Peyer's patch (tissue), 4 donors: ENCODE data around the gene NDUFS8. TPM values are rescaled to one million over a fixed set of nuclear protein-coding genes. Genes with fewer than 3 reads are reported as not detected.
A peak's percentile ranks its signal among the peaks of the same experiment; 100 is the strongest.

Source experiments
- DNase-seq, 3 donors: peaks; one replicate each; pipeline ENCODE4 v3.0.0-alpha.2; 2017 to 2019
- H3K27ac ChIP-seq, 4 donors: fragments of 200-600 bp; sonication (generic); one replicate each; pipeline ENCODE4 v1.5.1; 2016 to 2019
- H3K27me3 ChIP-seq, 2 donors: fragments of 200-600 bp; sonication (generic); one replicate each; pipeline ENCODE4 v1.5.1; 2019
- H3K36me3 ChIP-seq, 3 donors: fragments of 200-600 bp; sonication (generic); one replicate each; pipeline ENCODE4 v1.5.1; 2016 to 2019
- H3K4me1 ChIP-seq, 4 donors: fragments of 200-600 bp; sonication (generic); one replicate each; pipeline ENCODE4 v1.5.1; 2016 to 2019
- H3K4me3 ChIP-seq, 4 donors: fragments of 200-600 bp; sonication (generic); 1 replicate in 3 of 4; 2 replicates in 1 of 4; pipeline ENCODE4 v1.5.1; 2016 to 2019; ENCODE audit warnings: mild to moderate bottlenecking in 1 of 4
- H3K9me3 ChIP-seq, 4 donors: fragments of 200-600 bp; sonication (generic); one replicate each; pipeline ENCODE4 v1.5.1; 2016 to 2019; ENCODE audit warnings: mild to moderate bottlenecking in 1 of 4
- POLR2A ChIP-seq, 2 donors: fragments of 450-650 bp; IDR thresholded peaks; one replicate each; pipeline ENCODE4 v1.5.1; 2017; ENCODE audit warnings: antibody characterized with exemption in 2 of 2, mild to moderate bottlenecking in 2 of 2, moderate library complexity in 2 of 2
- total RNA-seq, 4 donors: library from RNA; depleted of rRNA; stranded (reverse); fragments of >200 nt; gene quantifications; one replicate each; pipeline ENCODE4 v1.1.0, GENCODE V29; 2016
- TF ChIP-seq, protein P1 (sequence below), 6 experiments: fragments of 450-650 bp in 4 of 6; fragments of 200-600 bp in 2 of 6; sonication (generic) in 1 of 6; IDR thresholded peaks; one replicate each; pipeline ENCODE4 v1.5.1; 2017 to 2019; ENCODE audit warnings: antibody characterized with exemption in 6 of 6, mild to moderate bottlenecking in 3 of 6, moderate library complexity in 1 of 6

NDUFS8 gene
- total RNA-seq, 4 donors from 2014 or later = 153 to 195 (median 162) TPM

DNA sequence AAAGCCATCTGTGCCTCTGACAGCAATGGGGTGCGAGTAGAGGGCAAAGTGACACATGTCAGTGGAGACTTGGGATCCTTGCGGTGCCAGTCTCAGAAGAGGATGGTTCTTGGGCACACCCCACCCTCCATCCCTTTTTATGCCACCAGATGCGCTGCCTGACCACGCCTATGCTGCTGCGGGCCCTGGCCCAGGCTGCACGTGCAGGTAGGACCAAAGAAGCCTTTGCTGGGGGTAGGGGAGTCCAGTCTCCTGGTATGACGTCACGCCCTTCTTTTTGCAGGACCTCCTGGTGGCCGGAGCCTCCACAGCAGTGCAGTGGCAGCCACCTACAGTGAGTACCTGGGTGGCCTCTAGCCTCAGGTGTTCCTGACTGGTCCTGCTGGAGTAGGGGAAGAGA is 1.5 kb downstream of the NDUFS8 start:
- Histone ChIP-seq H3K36me3 (peaks cover 0 to 27% (median 0%) of the 10 kb centered on the region in 3 donors), H3K4me1 (peaks cover 6 to 32% (median 12%) of the 10 kb centered on the region in 4 donors), H3K4me3 (peak overlapping the region in 1 of 4 donors; percentile 84), H3K27me3 (no peaks in the 10 kb centered on the region), H3K27ac (no peak overlapping the region), H3K9me3 (no peaks in the 10 kb centered on the region)
- DNase-seq = no peak
- TF ChIP-seq, protein P1, sequence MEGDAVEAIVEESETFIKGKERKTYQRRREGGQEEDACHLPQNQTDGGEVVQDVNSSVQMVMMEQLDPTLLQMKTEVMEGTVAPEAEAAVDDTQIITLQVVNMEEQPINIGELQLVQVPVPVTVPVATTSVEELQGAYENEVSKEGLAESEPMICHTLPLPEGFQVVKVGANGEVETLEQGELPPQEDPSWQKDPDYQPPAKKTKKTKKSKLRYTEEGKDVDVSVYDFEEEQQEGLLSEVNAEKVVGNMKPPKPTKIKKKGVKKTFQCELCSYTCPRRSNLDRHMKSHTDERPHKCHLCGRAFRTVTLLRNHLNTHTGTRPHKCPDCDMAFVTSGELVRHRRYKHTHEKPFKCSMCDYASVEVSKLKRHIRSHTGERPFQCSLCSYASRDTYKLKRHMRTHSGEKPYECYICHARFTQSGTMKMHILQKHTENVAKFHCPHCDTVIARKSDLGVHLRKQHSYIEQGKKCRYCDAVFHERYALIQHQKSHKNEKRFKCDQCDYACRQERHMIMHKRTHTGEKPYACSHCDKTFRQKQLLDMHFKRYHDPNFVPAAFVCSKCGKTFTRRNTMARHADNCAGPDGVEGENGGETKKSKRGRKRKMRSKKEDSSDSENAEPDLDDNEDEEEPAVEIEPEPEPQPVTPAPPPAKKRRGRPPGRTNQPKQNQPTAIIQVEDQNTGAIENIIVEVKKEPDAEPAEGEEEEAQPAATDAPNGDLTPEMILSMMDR (IDR thresholded peaks at IDR 0.05) = no peak
- TF ChIP-seq POLR2A (IDR thresholded peaks at IDR 0.05) = no peak

DNA sequence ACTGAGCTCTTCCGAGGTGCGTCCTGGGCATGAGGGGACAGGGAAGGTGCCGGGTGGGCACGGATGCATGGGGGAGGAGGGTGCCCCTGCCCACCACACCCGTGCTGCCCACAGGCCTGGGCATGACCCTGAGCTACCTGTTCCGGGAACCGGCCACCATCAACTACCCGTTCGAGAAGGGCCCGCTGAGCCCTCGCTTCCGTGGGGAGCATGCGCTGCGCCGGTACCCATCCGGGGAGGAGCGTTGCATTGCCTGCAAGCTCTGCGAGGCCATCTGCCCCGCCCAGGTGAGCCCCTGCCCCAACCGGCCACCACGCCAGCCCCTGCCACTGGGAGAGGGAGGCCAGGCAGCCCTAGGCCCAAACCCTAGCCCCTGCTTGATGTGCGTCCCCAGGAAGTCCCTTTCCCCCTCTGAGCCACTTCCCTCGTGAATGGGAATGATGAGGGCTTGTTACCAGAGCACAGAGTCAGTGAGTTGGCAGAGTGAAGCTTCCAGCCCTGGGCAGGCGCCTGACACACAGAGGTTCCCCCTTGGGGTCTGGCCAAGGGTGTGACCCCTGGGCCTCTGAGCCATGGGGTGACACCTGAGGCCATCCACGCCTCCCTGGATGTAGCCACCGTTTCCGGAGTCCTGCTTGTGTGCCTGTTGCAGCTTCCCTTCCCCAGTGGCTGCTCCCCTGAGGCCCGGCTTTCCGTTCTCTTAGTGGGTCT is 2.7 kb downstream of the NDUFS8 start:
- Histone ChIP-seq H3K4me1 (peaks cover 7 to 42% (median 19%) of the 10 kb centered on the region in 4 donors), H3K27ac (no peak overlapping the region), H3K27me3 (no peaks in the 10 kb centered on the region), H3K4me3 (no peak overlapping the region), H3K36me3 (peaks cover 0 to 22% (median 0%) of the 10 kb centered on the region in 3 donors), H3K9me3 (no peaks in the 10 kb centered on the region)
- TF ChIP-seq POLR2A (IDR thresholded peaks at IDR 0.05) = no peak
- TF ChIP-seq, protein P1 (IDR thresholded peaks at IDR 0.05) = no peak
- DNase-seq = no peak

DNA sequence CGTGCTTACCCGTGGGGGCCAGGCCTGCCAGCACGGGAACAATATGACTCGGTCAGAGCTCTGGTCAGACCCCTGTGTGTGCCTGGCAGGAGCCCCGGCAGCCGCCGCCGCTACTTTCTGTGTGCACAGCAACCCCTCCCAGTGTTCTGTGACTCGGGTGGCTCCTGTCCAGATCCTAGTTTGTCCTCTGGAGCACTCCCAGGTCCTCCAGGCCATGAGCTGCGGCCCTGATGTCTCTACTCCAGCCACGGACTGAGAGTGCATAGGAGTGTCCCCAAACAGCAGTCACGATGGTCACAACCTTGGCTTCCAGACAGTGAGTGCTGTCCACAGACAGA is 3.2 kb downstream of the NDUFS8 start:
- no peak overlapping the region for H3K27ac ChIP-seq
- no peak for DNase-seq
- TF ChIP-seq POLR2A (IDR thresholded peaks at IDR 0.05) = no peak
- TF ChIP-seq, protein P1 (IDR thresholded peaks at IDR 0.05) = no peak
- no peaks in the 10 kb centered on the region for H3K9me3 ChIP-seq
- H3K4me3 ChIP-seq = no peak overlapping the region
- peaks cover 0 to 22% (median 0%) of the 10 kb centered on the region in 3 donors for H3K36me3 ChIP-seq
- peaks cover 11 to 48% (median 24%) of the 10 kb centered on the region in 4 donors for H3K4me1 ChIP-seq
- no peaks in the 10 kb centered on the region for H3K27me3 ChIP-seq

DNA sequence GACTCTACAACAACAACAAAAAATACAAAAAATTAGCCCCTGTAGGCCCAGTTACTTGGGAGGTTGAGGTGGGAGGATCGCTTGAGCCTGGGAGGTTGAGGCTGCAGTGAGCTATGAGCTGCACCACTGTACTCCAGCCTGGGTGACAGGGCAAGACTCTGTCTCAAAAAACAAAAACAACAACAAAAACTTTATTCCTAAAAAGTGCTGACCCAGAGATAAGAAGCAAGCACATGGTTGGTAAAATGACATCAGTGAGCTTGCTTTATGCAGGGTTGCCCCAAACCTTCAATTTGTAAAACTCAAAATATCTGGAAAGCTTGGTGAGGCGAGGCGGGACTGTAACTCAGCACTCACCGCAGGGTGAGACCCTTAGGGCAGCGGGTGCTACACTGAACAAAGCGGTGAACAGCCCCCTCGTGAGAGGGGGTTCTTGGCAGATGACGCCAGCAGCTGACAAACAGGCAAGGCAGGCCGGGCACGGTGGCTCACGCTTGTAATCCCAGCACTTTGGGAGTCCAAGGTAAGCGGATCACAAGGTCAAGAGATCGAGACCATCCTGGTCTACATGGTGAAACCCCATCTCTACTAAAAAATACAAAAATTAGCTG is 4.9 kb downstream of the NDUFS8 start:
- Histone ChIP-seq H3K36me3 (peaks cover 0 to 22% (median 0%) of the 10 kb centered on the region in 3 donors), H3K9me3 (no peaks in the 10 kb centered on the region), H3K4me3 (no peak overlapping the region), H3K27me3 (no peaks in the 10 kb centered on the region), H3K27ac (no peak overlapping the region), H3K4me1 (peaks cover 11 to 51% (median 25%) of the 10 kb centered on the region in 4 donors)
- DNase-seq = no peak
- TF ChIP-seq, protein P1 (IDR thresholded peaks at IDR 0.05) = no peak
- TF ChIP-seq POLR2A (IDR thresholded peaks at IDR 0.05) = no peak

DNA sequence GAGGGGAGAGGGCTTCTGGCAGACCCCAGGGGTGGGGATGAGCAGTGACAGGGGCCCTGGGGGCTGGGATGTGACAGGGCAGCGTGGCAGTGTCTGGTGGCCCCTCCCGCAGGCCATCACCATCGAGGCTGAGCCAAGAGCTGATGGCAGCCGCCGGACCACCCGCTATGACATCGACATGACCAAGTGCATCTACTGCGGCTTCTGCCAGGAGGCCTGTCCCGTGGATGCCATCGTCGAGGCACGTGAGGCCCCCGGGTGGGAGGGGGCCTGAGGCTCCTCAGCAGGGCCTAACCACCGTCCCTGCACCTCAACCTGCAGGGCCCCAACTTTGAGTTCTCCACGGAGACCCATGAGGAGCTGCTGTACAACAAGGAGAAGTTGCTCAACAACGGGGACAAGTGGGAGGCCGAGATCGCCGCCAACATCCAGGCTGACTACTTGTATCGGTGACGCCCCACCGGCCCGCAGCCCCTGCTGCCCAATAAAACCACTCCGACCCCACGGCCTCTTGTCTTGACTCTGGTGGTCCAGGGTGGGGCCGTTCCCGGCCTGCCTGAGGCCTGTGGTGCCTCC is 5.7 kb downstream of the NDUFS8 start:
- Histone ChIP-seq H3K27me3 (no peaks in the 10 kb centered on the region), H3K9me3 (no peaks in the 10 kb centered on the region), H3K36me3 (peaks cover 0 to 22% (median 0%) of the 10 kb centered on the region in 3 donors), H3K4me3 (no peak overlapping the region), H3K4me1 (peaks cover 11 to 59% (median 28%) of the 10 kb centered on the region in 4 donors), H3K27ac (peak overlapping the region; percentile 86 to 93 (median 90))
- TF ChIP-seq POLR2A (IDR thresholded peaks at IDR 0.05) = no peak
- TF ChIP-seq, protein P1 (IDR thresholded peaks at IDR 0.05) = no peak
- DNase-seq = peak in 1 of 3 donors; percentile 20
